Measurements from ENCODE around the gene IFTAP.

Gene IFTAP

GRCh38 chr11:36565031-36565610, 29.2 kb upstream of the IFTAP start:
- TF ChIP-seq CTCF (conservative IDR thresholded peaks at IDR 0.05; ENCODE audit: control insufficient read depth, insufficient read depth, low read depth, low read length) = no peak
- no peak for DNase-seq (ENCODE audit: low read depth)
- no peak overlapping the region for H3K4me3 ChIP-seq (ENCODE audit: control insufficient read depth, low read depth, low read length)

GRCh38 chr11:36566407-36567053, 27.8 kb upstream of the IFTAP start:
- H3K4me3 ChIP-seq (ENCODE audit: control insufficient read depth, low read depth, low read length) = no peak overlapping the region
- no peak for TF ChIP-seq CTCF (conservative IDR thresholded peaks at IDR 0.05; ENCODE audit: control insufficient read depth, insufficient read depth, low read depth, low read length)
- DNase-seq (ENCODE audit: low read depth) = no peak

GRCh38 chr11:36567694-36568093, 26.6 kb upstream of the IFTAP start, which contains the start of gene RAG1:
RAG1 (plus strand) TSS chr11:36568007; CDS start chr11:36573305, 5,298 bp downstream.
- DNase-seq (ENCODE audit: low read depth) = no peak
- TF ChIP-seq CTCF (conservative IDR thresholded peaks at IDR 0.05; ENCODE audit: control insufficient read depth, insufficient read depth, low read depth, low read length) = no peak
- H3K4me3 ChIP-seq (ENCODE audit: control insufficient read depth, low read depth, low read length) = no peak within 1 kb of the TSS

GRCh38 chr11:36569095-36569494, 25.2 kb upstream of the IFTAP start:
- no peak for TF ChIP-seq CTCF (conservative IDR thresholded peaks at IDR 0.05; ENCODE audit: control insufficient read depth, insufficient read depth, low read depth, low read length)
- no peak overlapping the region for H3K4me3 ChIP-seq (ENCODE audit: control insufficient read depth, low read depth, low read length)
- no peak for DNase-seq (ENCODE audit: low read depth)

GRCh38 chr11:36574486-36574885, 19.8 kb upstream of the IFTAP start:
- H3K4me3 ChIP-seq (ENCODE audit: control insufficient read depth, low read depth, low read length) = no peak overlapping the region
- no peak for DNase-seq (ENCODE audit: low read depth)
- no peak for TF ChIP-seq CTCF (conservative IDR thresholded peaks at IDR 0.05; ENCODE audit: control insufficient read depth, insufficient read depth, low read depth, low read length)

- no peak for DNase-seq (ENCODE audit: low read depth)
- H3K4me3 ChIP-seq (ENCODE audit: control insufficient read depth, low read depth, low read length) = no peak overlapping the region
- TF ChIP-seq CTCF (conservative IDR thresholded peaks at IDR 0.05; ENCODE audit: control insufficient read depth, insufficient read depth, low read depth, low read length) = no peak
Measured at GRCh38 chr11:36577373-36577772, 16.9 kb upstream of the IFTAP start.
